NB4 (cell line): ENCODE data around the gene APOE.

Source experiments
- CTCF ChIP-seq: IDR thresholded peaks from one replicate; pipeline ENCODE4 v1.5.1; 2012; ENCODE audit warnings: low read depth, low read length
- MAX ChIP-seq: IDR thresholded peaks from 2 replicates; pipeline ENCODE4 v1.6.1; 2011; ENCODE audit warnings: low read depth, low read length
- POLR2A ChIP-seq: IDR thresholded peaks from 2 replicates; pipeline ENCODE4 v1.6.1; 2011; ENCODE audit warnings: mild to moderate bottlenecking; ENCODE audit not compliant: insufficient read length; ENCODE audit errors: extremely low read depth

- TF ChIP-seq MAX (no peak), POLR2A (no peak), CTCF (no peak)
Observed at GRCh38 chr19:44949550-44949949, 44.0 kb downstream of the APOE start.
